Stimulated activated CD8-positive, alpha-beta memory T cell treated with anti-CD3 and anti-CD28 coated beads, Interleukin-7, amount 100 ng/mL, for 24 hours (primary cell): Measurements from ENCODE around the gene DUOXA2.

Experiments
- DNase-seq: peaks from one replicate; pipeline ENCODE4 v3.0.0-alpha.2; 2020; ENCODE audit warnings: low read depth

Gene DUOXA2

DNA sequence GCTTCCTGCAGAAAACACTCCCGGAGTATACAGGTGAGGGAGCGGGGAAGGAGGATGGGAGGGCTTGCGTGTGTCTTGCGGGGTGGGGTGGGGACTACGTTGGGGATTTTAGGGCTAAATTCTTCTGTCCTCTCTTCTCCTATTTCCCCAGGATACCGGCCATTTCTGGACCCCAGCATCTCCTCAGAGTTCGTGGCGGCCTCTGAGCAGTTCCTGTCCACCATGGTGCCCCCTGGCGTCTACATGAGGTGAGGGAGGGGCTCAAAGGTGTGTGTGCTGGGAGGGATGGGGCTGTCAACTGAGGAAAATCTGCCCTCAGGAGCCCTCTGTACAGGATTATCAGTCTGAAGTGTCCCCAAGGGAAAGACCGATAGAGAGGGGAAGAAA, 22.2 kb downstream of the DUOXA2 start:
- DNase-seq = no peak

GRCh38 chr15:45137703-45138102, 23.6 kb downstream of the DUOXA2 start:
- DNase-seq = no peak

- no peak for DNase-seq
Measured at GRCh38 chr15:45138814-45139765, 25.0 kb downstream of the DUOXA2 start.

GRCh38 chr15:45139770-45140169, 25.6 kb downstream of the DUOXA2 start:
- DNase-seq = no peak

DNA sequence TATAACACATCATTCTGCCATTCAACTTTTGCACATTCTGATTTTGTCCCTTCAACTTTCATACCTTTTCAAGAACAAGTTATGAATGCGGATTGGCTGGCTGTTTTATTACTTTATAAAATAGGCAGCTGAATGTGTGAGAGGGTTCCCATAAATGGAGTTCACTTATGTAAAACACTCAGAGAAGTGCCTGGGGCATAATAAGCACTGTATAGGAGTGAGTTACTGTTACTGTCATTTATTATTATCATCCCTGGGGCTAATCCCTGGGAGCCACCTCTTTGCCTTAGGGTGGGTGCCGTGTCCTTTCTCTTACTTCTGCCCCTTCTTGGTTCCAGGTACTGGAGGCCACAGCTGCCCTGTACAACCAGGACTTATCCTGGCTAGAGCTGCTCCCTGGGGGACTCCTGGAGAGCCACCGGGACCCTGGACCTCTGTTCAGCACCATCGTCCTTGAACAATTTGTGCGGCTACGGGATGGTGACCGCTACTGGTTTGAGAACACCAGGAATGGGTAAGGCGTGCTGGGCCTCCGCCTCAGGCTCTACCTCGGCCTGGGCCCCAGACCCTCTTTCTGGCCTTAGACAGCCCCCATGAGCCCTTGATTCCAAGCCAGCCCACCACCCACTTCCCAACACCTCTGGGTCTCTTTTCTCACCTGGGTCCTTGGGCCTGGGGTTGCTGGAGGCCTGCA, 26.6 kb downstream of the DUOXA2 start:
- no peak for DNase-seq

DNA sequence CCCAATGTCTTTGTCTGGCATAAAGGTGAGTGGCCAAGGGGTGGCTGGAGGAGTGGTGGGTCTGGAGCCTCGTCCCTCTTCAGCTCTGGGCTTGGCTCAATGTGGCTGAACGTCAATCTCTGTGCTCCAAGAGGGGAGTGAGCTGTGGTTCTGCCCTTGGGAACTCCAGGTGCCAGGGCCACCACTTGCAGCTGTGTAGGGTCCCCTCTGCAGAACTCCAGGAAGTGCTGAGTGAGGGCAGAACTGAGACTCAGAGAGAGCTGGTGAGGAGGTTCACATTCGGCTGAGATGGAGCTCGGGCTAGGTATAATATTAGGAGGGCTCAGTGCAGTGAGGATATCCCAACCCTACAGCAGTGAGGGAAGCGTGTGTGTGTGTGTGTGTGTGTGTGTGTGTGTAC, 27.3 kb downstream of the DUOXA2 start:
- no peak for DNase-seq

DNA sequence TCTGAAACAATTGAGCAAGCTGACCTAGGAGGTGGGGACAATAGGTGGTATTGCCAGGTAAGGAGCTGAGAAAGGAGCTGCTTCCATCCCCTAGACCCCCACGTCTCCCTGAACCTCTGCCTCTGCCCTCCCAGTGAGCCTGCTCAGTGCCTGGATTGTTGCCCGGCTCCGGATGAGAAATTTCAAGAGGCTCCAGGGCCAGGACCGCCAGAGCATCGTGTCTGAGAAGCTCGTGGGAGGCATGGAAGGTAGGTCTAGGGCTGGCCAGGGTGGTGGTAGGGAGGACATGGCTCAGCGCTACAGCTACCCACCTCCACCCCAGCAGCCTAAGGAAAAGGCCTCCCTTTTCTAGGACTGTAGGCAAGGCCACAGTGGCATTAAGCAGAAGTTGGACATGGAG, 28.9 kb downstream of the DUOXA2 start:
- DNase-seq = no peak

DNA sequence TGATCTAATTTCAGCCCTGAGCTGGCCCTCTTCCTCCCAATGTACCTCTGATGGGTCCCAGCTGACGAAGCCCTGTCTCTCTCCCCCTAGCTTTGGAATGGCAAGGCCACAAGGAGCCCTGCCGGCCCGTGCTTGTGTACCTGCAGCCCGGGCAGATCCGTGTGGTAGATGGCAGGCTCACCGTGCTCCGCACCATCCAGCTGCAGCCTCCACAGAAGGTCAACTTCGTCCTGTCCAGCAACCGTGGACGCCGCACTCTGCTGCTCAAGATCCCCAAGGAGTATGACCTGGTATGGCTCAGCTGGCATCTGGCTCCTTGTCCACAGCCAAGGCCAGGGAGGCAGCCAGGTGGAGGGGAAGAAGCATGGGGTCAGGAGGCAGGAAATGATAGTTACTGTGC, 29.8 kb downstream of the DUOXA2 start:
- DNase-seq = no peak

- no peak for DNase-seq
Measured at GRCh38 chr15:45144775-45145174, 30.6 kb downstream of the DUOXA2 start.

- no peak for DNase-seq
Measured at GRCh38 chr15:45146405-45146804, 32.3 kb downstream of the DUOXA2 start.

- no peak for DNase-seq
Measured at GRCh38 chr15:45147606-45148005, 33.5 kb downstream of the DUOXA2 start.

DNA sequence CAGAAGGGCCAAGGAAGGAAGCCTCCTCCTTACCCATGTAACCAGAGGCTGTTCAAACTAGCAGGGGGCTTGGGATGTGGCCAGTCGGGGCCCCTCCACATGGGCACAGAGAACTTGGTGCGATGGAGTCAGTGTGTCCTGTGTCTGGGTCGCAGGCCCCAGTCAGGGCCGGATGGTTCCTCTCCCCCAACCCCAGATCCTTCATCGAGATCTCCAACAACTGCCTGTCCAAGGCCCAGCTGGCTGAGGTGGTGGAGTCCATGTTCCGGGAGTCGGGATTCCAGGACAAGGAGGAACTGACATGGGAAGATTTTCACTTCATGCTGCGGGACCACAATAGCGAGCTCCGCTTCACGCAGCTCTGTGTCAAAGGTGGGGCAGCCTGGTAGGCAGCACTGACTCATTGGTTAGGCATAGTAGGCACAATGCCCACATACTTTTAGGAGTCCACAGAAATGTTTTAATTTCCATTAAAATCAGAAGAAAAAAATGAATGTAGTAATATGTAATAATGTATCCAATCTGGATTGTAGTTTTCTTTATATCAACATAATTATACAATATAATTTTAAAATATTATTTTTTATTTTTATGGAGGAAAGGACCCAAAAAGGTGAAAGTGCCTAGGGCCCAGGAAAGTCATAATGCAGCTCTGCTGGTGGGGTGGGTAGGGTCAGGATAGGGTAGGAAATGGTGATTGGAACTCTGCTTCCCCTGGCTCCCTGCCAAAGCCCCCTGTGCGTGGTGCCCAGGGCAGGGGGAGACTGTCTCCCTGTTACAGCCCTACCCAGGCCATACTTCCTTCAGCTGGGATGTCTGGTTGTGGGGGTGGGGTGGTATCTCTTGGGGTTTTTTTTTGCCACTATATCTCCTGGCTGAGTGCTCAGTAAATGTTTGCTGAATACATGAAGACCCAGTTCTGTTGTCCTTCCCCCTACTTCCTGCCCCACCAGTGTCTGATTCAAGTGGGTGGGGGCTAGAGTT, 34.2 kb downstream of the DUOXA2 start:
- no peak for DNase-seq

DNA sequence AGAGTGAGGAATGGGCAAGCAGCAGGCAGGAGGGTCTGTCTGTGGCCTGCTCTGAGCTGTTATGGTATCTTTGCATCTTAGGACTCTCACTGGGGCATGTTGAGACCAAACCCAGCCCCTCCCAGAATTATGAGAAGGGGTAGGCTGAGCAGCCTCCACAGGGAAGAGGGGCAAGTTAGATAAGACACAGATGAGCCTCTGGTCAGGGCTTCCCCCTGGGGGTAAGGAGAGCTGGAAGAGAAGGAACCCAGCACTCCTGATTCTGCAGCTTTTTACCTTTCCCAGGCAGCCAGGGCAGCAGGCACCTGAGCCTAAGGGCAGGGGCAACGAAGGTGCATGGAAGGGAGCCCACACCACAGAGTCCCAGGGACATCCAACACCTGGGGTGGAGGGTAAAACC, 34.9 kb downstream of the DUOXA2 start:
- DNase-seq = no peak

- DNase-seq = no peak
Measured at GRCh38 chr15:45150481-45150880, 36.4 kb downstream of the DUOXA2 start.

DNA sequence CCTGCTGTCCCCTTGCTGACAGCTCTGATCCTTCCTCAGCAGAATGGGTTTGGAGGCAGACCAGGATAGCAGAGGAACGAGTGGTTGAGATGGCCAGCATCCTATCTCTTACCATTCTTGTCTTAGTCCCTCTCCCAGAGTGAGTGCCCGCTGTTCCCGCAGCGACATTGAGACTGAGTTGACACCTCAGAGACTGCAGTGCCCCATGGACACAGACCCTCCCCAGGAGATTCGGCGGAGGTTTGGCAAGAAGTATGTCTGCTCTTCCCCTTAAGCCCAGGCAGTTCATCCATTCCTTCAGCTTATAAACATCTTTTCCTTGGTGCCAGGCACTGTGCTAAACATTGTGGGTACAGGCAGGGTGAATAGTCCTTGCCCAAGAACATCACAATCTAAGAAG, 36.9 kb downstream of the DUOXA2 start:
- no peak for DNase-seq

DNA sequence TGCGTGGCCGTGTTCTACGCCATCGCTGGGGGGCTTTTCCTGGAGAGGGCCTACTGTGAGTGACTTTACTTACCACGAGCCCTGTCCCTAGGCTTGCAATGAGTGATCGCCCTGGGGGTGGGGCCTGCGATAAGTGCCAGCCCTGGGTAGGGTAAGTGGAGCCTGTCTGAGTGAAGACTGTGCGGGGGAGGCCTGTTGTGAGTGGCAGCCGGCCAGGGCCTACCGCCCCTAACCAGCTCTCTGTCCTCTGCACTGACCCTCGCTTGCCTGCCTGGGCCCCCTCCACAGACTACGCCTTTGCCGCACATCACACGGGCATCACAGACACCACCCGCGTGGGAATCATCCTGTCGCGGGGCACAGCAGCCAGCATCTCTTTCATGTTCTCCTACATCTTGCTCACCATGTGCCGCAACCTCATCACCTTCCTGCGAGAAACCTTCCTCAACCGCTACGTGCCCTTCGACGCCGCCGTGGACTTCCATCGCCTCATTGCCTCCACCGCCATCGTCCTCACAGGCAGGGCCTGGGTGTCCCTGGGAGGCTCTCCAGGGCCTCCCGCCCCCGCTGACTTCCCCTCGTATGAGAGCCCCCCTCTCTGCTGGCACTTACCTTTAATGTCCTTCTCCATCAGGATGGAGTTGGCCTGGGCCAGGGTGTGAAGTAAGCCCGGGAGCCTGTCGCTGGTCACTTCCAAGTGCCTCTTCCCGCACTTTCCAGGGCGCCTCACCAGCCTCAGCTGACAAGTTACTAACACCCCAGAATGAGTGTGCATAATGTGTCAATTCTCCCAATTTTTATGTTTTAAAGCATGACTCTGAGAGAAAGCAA, 38.1 kb downstream of the DUOXA2 start:
- DNase-seq = no peak

DNA sequence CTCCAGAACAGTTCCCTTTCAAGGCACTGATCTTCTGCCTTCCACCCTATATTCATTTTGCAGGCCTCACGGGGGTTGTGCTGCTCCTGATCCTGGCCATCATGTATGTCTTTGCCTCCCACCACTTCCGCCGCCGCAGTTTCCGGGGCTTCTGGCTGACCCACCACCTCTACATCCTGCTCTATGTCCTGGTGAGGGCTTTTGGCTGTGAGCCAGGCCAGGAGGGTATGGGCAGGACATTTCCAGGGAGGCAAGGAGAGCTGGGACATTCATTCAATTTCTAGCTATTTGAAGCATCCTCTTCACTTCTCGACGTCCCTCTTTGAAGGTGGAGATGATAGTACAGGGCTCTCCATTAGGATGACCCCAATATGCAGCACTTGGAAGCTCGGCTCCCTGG, 41.6 kb downstream of the DUOXA2 start:
- DNase-seq = no peak

DNA sequence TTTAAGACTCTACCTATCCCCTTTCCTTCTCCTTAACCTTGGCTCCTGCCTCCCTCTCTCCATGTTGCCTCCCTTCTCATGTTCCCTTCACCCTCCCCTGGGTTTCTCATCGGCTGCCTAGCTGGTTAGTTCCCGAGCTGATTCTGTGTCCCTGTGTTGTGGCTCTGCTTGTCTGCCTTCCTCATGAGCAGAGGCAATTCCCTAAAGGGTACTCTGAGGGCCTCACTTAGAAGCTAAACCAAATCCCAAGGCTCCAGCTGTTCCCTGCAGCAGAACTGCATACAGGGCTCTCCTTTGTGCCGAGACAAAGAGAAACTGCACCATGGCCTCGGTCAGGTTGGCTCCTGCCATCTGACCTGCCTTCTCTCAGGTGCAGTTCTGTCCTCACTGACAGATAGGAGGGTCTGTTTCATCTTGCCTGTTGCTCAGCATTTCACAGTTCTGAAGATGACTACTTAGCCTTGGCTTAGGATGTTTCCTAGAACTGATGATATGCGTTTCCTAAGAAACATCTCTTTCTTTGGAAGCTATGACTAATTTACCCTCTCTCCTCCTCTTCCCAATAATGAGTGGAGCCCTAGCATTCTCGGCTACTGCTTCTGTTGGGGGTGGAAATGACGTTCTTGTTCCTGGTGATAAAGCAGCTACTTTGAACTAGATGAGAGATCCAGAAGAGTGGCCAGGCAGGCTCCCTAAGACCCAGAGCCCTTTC, 42.8 kb downstream of the DUOXA2 start:
- DNase-seq = no peak

GRCh38 chr15:45157974-45158373, 43.8 kb downstream of the DUOXA2 start:
- DNase-seq = no peak

DNA sequence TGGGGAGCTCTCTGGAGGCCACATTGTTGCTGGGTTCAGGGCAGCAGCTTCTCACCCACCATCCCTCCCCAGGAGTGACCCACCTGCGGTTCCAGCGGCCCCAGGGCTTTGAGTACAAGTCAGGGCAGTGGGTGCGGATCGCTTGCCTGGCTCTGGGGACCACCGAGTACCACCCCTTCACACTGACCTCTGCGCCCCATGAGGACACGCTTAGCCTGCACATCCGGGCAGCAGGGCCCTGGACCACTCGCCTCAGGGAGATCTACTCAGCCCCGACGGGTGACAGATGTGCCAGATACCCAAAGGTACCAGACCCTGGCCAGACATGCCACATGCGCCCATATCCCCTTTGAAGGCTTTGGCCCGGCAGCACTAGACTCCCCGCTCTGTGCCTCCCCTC, 47.5 kb downstream of the DUOXA2 start:
- no peak for DNase-seq
